Fibroblast of mammary gland (primary cell): ENCODE results near the gene DAP.
A peak's percentile ranks its signal among the peaks of the same experiment; 100 is the strongest.
"Not testable (repeated sequence)": the region's sequence is repeated elsewhere in the genome, so short reads cannot be mapped to it uniquely, and the experiment has no call there.

Experiments used
- DNase-seq: peaks from one replicate; pipeline ENCODE4 v3.0.0-alpha.2; 2010; ENCODE audit warnings: low read depth
- H3K4me3 ChIP-seq: 2 replicates; pipeline ENCODE4 v1.5.1; 2011; ENCODE audit warnings: low read depth, mild to moderate bottlenecking, low read length, moderate library complexity; ENCODE audit not compliant: control insufficient read depth
- CTCF ChIP-seq: conservative IDR thresholded peaks from 2 replicates; pipeline ENCODE4 v1.5.1; 2011; ENCODE audit warnings: low read depth, low read length, inconsistent platforms; ENCODE audit not compliant: control insufficient read depth, insufficient read depth

DAP gene

GRCh38 chr5:10724781-10725507 lies 36.1 kb downstream of the DAP start:
- DNase-seq = peak; percentile 92
- TF ChIP-seq CTCF = peak; percentile 56
- H3K4me3 ChIP-seq = peak overlapping the region; percentile 27

- no peak overlapping the region for H3K4me3 ChIP-seq
- TF ChIP-seq CTCF = no peak
- DNase-seq = no peak
Observed at GRCh38 chr5:10723514-10723913, 37.5 kb downstream of the DAP start.

GRCh38 chr5:10720766-10721165 lies 40.3 kb downstream of the DAP start:
- peak; percentile 24 for DNase-seq
- H3K4me3 ChIP-seq = not testable (repeated sequence)

- no peak overlapping the region for H3K4me3 ChIP-seq
- no peak for TF ChIP-seq CTCF
- peak; percentile 98 for DNase-seq
Observed at GRCh38 chr5:10719965-10720364, 41.1 kb downstream of the DAP start.

- H3K4me3 ChIP-seq, DNase-seq: not testable (repeated sequence)
Observed at GRCh38 chr5:10718617-10719016, 42.4 kb downstream of the DAP start.

- DNase-seq, H3K4me3 ChIP-seq: not testable (repeated sequence)
Observed at GRCh38 chr5:10716825-10717224, 44.2 kb downstream of the DAP start.

- no peak for TF ChIP-seq CTCF
- no peak overlapping the region for H3K4me3 ChIP-seq
- DNase-seq = no peak
Observed at GRCh38 chr5:10715605-10716290, 45.3 kb downstream of the DAP start.

- no peak for TF ChIP-seq CTCF
- H3K4me3 ChIP-seq = no peak overlapping the region
- no peak for DNase-seq
Observed at GRCh38 chr5:10712574-10713366, 48.3 kb downstream of the DAP start.
